ENCODE data around the gene MECR. TPM values are rescaled to one million over a fixed set of nuclear protein-coding genes. Genes with fewer than 3 reads are reported as not detected.

The MECR gene
- total RNA-seq, 1 donor from 2014 or later = 28.7 TPM

- Mint-ChIP-seq H3K27me3 (no peaks in the 10 kb centered on the region), H3K9me3 (no peaks in the 10 kb centered on the region), H3K36me3 (peaks cover 9% of the 10 kb centered on the region), H3K4me1 (ENCODE audit: unreplicated experiment) (peaks cover 26% of the 10 kb centered on the region), H3K4me3 (peak overlapping the region; percentile 66), H3K27ac (peak overlapping the region; percentile 95)
- no peak for TF ChIP-seq CTCF (conservative IDR thresholded peaks at IDR 0.05)
- DNase-seq (ENCODE audit: extremely low spot score, unreplicated experiment) = no peak
These were observed 41.6 kb upstream of the MECR start for GRCh38 chr1:29272147-29272907.

GRCh38 chr1:29271724-29272123, 41.0 kb upstream of the MECR start:
- no peak for TF ChIP-seq CTCF (conservative IDR thresholded peaks at IDR 0.05)
- Mint-ChIP-seq H3K36me3 (peaks cover 8% of the 10 kb centered on the region), H3K9me3 (no peaks in the 10 kb centered on the region), H3K27me3 (no peaks in the 10 kb centered on the region), H3K4me1 (ENCODE audit: unreplicated experiment) (peaks cover 29% of the 10 kb centered on the region), H3K27ac (peak overlapping the region; percentile 95), H3K4me3 (peak overlapping the region; percentile 66)
- no peak for DNase-seq (ENCODE audit: extremely low spot score, unreplicated experiment)

- peaks cover 10% of the 10 kb centered on the region for H3K36me3 Mint-ChIP-seq
- H3K27ac Mint-ChIP-seq = peak overlapping the region; percentile 95
- DNase-seq (ENCODE audit: extremely low spot score, unreplicated experiment) = no peak
- H3K9me3 Mint-ChIP-seq = no peaks in the 10 kb centered on the region
- TF ChIP-seq CTCF (conservative IDR thresholded peaks at IDR 0.05) = no peak
- H3K4me3 Mint-ChIP-seq = no peak overlapping the region
- H3K27me3 Mint-ChIP-seq = no peaks in the 10 kb centered on the region
- H3K4me1 Mint-ChIP-seq (ENCODE audit: unreplicated experiment) = peaks cover 29% of the 10 kb centered on the region
These were observed 40.3 kb upstream of the MECR start for GRCh38 chr1:29270929-29271521.

GRCh38 chr1:29269382-29269781, 38.6 kb upstream of the MECR start:
- Mint-ChIP-seq H3K27ac (no peak overlapping the region), H3K27me3 (no peaks in the 10 kb centered on the region), H3K4me1 (ENCODE audit: unreplicated experiment) (peaks cover 29% of the 10 kb centered on the region), H3K4me3 (no peak overlapping the region), H3K9me3 (no peaks in the 10 kb centered on the region), H3K36me3 (peaks cover 8% of the 10 kb centered on the region)
- no peak for DNase-seq (ENCODE audit: extremely low spot score, unreplicated experiment)
- TF ChIP-seq CTCF (conservative IDR thresholded peaks at IDR 0.05) = no peak

- Mint-ChIP-seq H3K27me3 (no peaks in the 10 kb centered on the region), H3K27ac (peak overlapping the region; percentile 14), H3K4me3 (no peak overlapping the region), H3K9me3 (no peaks in the 10 kb centered on the region), H3K36me3 (peaks cover 12% of the 10 kb centered on the region), H3K4me1 (ENCODE audit: unreplicated experiment) (peaks cover 29% of the 10 kb centered on the region)
- no peak for DNase-seq (ENCODE audit: extremely low spot score, unreplicated experiment)
- TF ChIP-seq CTCF (conservative IDR thresholded peaks at IDR 0.05) = no peak
These were observed 36.8 kb upstream of the MECR start for GRCh38 chr1:29267321-29268070.

All from type B pancreatic cell (in vitro differentiated cells).